GM21423 (cell line): ENCODE measurements around the gene IPO9.
"Not testable (repeated sequence)": the region's sequence is repeated elsewhere in the genome, so short reads cannot be mapped to it uniquely, and the experiment has no call there.

ENCODE experiments used
- ATAC-seq: cut with Tn5 transposase; IDR thresholded peaks from one replicate; pipeline ENCODE4 v1.9.1; 2021; ENCODE audit warnings: mild to moderate bottlenecking, moderate library complexity; ENCODE audit not compliant: unreplicated experiment

The IPO9 gene

GRCh38 chr1:201900476-201900875 lies 71.5 kb downstream of the IPO9 start:
- ATAC-seq: no peak

DNA sequence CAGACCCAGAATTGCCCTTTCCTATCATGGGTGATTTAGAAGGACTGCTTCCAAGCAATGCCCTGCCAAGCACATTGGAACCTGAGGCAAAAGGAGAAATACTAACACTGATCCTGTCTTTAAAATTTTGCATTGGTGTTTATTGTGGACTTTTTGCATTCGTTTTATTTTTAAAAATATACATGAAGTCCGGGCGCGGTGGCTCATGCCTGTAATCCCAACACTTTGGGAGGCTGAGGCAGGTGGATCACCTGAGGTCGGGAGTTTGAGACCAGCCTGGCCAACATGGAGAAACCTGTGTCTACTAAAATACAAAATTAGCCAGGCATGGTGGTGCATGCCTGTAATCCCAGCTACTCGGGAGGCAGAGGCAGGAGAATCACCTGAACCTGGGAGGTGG lies 72.1 kb downstream of the IPO9 start:
- ATAC-seq: not testable (repeated sequence)

DNA sequence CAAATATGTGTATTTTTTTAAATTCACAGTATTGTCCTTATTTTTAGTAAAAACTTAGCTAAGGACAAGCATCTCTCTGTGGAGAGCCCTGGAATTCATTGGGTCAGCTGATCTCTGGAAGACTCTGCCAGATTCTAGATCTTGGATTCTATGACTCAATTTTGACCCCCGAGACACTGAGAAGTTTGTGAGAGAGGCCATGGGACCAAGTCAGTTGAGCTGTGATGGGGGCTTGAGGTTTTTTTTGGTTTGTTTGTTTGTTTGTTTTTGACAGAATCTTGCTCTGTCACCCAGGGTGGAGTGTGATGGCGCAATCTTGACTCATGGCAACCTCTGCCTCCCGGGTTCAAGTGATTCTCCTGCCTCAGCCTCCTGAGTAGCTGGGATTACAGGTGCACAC lies 73.2 kb downstream of the IPO9 start:
- ATAC-seq: no peak

DNA sequence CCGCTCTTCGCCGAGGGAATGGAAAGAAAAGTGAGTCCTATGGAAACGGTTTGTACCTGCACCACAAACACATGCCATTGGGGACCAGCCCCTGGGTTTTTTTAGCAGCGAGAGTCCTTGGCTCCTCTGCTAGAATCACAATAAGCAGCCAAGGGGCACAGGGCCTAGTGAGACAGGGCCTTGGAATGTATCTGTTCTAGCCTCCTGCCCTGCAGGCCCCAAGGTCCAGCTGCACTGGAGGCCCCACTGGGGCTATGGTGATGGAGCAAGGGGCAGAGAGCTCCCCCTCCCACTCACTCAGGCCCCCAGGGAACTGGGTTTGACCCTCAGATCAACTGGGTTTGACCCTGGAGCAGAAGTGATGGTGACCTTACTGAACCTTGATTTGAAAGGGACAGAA lies 74.2 kb downstream of the IPO9 start:
- no peak for ATAC-seq

DNA sequence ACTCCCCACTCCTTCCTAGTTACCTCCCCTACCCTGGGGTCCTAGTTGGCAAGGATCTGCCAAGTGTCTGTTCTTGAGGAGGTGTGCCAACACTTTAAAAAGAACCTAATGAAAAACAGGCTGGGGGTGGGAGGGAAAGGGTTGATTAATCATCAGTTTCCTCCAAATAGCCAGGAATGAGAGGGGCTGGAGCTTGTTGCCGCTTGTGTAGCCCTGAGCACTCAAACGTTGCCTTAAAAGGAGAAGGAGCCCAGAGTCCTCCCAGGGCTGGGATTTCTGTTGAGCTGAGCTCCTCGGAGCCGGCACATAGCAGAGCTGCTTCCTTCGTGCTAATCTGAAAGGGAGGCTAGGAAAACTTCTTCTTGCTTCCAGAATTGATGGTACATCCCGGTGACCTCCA lies 75.6 kb downstream of the IPO9 start:
- ATAC-seq: no peak

DNA sequence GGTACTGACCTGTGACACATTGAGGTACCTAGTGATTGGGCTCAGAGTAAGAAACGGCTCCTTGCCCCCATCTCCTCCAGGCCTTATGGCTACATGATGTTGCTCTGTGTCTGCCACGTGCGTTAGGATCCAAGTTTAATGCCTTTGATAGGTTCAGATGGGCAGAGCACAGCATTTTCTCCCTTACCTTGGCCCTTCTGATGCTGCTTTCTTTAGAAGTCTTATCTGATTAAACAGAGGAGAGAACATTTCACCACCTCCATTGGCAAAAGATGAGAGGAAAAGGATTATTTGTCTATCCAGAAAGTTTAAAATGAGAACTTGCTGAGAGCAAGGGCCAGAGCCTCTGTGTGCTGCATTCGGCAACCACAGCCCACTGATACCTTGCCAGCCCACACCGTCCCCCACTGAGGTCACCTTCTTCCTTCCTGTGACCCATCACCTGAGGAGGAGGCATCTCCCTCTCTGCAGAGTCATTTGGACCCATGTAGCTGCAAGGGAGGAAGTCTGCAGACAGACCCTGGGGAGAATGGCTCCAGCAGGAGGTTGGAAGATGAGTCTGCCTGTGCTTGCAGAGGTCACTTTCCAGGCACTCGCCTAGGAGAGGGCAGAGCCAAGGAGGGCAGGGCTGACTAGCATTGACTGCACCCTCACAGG lies 76.4 kb downstream of the IPO9 start:
- ATAC-seq: no peak

DNA sequence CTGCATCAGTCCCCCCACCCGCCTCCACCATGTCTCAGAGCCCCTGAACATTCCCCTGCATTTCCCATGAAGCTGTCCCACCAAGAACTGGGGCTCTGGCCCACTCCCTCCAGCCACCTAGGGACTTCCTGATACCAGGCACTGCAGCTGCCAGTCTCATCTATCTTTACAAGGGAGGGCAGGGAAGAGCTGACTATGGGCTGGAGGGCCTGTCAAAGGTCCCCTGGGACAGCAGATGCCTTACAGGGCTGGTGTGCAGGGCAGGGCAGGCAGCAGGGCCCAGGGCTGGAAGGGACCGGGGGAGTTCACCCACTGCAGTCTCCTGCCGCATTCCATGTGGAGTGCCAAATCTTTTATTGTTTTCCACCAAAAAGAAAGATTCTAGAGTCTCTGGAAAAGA lies 77.4 kb downstream of the IPO9 start:
- ATAC-seq: no peak

DNA sequence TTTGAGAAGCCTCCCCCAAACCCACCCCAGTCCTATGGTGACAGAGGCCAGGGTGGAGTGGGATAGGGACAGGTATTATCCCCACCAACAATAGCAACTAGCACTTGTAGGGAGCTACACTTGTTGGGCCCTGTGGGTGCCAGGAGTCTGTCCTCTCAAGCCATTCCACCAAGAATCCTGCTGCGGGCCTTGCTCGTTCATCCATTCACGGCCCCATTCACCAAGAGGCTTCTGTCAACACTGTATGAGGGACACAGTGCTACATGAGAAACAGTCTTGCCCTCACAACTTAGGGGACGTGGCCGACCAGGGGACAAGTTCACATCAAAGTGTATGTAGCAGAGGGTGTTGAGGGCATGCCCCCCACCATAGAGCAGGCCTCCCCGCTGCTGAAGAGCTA lies 78.7 kb downstream of the IPO9 start:
- no peak for ATAC-seq

DNA sequence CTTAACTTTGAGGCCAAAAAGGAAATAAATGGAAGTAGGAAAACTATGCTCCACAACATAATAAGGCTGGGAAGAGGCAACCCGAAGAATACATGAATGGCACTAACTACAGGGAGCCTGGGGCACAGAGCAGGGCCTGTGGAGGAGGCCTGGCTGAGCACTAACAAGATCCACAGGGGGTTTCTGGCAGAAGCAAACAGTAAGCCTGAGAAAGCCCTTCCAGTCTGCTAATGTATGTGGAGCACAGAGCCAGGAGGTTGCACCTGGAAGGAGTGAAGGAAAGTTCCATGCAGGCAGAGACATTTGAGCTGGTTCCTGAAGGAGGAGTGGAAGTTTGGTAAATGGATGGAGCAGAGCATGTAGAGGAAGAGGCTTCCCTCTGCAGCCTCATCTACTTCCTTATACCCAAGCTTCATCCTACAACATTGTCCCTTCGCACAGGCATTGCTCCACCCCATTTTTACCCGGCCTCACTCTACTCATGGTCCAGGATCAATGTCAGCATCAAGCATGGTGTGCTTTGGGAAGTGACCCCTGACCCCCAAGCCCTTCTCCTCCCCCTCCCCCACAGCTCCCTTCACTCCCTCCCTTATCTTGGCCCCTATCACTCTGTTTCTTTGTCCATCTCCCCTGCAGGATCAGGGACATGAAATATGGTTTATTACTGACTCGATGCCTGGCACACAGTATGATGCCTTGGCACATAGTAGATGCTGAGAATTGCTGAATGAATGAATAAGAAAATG lies 83.0 kb downstream of the IPO9 start:
- ATAC-seq: no peak

DNA sequence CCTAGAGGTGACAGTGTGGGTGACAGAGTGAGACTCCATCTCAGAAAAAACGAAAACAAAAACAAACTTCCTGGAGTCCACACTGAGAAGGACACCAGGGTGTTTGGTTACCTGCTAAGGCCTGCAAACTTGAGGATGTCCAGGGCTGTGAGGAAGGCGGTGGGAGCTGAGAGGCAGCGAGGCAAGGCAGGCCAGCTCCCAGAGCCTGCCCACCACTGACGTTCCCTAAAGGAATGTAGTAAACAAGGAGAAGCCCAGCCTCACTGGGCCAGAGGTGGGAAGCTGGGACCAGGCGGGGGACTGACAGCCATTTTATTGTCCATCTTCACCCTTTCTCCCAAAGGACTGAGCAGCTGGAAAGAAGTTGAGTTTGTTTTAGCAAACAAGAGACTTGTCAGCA lies 83.9 kb downstream of the IPO9 start:
- no peak for ATAC-seq

- ATAC-seq: no peak
Observed at GRCh38 chr1:201914456-201915235, 85.7 kb downstream of the IPO9 start.

GRCh38 chr1:201916649-201917249 lies 87.8 kb downstream of the IPO9 start:
- no peak for ATAC-seq

DNA sequence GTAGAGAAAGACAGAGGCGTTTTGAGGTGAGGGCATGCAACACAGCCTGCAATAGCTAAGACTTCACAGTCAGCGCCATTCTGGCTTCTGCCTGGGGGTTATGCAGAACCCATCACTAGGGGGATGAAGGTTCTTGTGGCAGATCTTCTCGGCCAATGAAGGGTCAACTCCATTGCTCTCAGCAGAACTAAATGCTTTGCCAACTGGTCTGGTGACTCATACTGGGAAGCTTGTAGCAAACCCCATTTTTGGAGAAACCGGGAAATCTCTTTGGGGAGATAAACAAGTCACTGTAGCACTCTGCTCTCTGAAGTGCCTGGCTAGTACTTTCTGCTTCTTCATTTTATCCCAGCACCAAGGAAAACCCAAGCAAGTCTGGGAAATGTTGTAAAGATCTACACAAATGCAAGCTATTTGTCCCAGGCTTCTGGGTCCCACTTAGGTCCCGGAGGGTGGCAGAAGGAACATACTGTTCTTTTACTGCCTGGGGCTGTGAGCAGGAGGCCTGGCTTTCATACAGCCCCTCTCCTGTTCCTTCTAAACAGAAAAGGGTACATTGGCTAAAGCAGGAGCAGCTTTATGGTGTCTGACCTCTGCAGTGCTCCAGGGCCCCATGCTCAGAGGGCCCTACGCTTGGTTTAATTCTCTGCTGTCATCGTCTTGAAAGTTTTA lies 88.5 kb downstream of the IPO9 start:
- ATAC-seq: no peak

- ATAC-seq: no peak
Observed at GRCh38 chr1:201918343-201918742, 89.4 kb downstream of the IPO9 start.

- ATAC-seq: no peak
Observed at GRCh38 chr1:201921952-201922558, 93.1 kb downstream of the IPO9 start.

GRCh38 chr1:201925301-201925567 lies 96.3 kb downstream of the IPO9 start:
- no peak for ATAC-seq

DNA sequence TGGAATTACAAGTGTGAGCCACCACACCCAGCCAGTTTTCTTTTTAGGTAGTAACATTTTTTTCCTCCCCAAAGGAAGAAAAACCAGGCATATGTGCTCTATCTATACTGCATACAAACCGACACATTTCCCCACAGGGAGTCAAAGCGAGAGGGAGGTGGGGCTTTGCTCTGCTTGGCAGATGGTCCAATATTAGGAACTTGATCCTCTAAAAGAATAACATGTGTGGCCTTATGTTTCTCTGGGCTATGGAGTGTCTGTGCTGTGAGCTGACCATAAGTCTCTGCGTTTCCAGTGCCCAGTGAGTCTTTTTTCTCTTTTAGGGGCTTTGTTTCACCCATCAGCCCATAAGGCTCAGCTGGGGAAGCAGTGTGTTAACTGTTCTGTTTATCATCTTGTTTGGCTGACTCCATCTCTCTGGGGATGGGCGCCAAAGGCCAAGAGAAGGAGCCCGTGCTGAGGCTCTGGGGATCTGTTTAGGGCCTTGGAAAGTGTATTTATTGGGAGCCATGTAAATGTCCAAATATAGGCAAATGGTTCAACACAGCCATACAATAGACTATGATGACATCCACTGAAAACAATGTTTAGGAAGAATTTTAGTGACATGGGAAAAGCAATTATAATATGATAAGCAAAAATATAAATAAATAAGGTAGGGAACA lies 97.2 kb downstream of the IPO9 start:
- ATAC-seq: no peak

GRCh38 chr1:201928266-201928665 lies 99.3 kb downstream of the IPO9 start:
- ATAC-seq: no peak

GRCh38 chr1:201930137-201930536 lies 101.2 kb downstream of the IPO9 start:
- ATAC-seq: no peak

DNA sequence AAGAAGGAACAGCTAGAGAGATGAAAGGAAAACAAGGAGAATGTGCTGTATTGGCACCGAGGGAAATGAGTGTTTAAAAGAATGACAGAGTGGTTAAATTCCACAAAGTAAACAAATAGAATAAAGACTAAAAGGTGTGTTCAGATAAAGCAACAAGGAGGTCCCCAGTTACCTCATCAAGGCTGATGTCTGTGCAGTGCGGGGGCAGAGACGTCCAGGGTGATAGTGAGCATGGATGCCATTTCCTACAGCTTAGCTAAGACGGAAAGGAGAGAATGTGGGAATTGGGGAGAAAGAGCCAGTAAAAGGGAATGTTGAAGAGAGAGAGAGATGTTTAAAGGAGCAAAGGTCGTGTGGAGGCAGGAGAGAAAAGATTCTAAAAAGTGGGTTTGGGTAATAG lies 101.8 kb downstream of the IPO9 start:
- no peak for ATAC-seq
